Central memory CD8-positive, alpha-beta T cell (primary cell): Measurements from ENCODE around the gene ADAMTS15.

Experiments
- ATAC-seq: fragments of 150-1000 bp; cut with Tn5 transposase; replicated peaks from 2 replicates; pipeline ENCODE4 v1.10.0; 2022; ENCODE audit warnings: mild to moderate bottlenecking, moderate FRiP score, moderate number of reproducible peaks; ENCODE audit not compliant: poor library complexity, severe bottlenecking; ENCODE audit errors: extremely low read depth
- DNase-seq, 2 donors: peaks; one replicate each; pipeline ENCODE4 v3.0.0; 2021; ENCODE audit warnings: low spot score in 2 of 2
- H3K27ac Mint-ChIP-seq: one replicate; pipeline ENCODE4 v1.8.0; 2022; ENCODE audit warnings: low read depth, mild to moderate bottlenecking, moderate library complexity, mixed read lengths
- H3K27me3 Mint-ChIP-seq: one replicate; pipeline ENCODE4 v1.8.0; 2022; ENCODE audit warnings: mixed read lengths
- H3K36me3 Mint-ChIP-seq: one replicate; pipeline ENCODE4 v1.8.0; 2022; ENCODE audit warnings: mild to moderate bottlenecking, moderate library complexity, mixed read lengths; ENCODE audit not compliant: insufficient read depth
- H3K4me1 Mint-ChIP-seq: one replicate; pipeline ENCODE4 v1.8.0; 2022; ENCODE audit warnings: mixed read lengths
- H3K4me3 Mint-ChIP-seq: one replicate; pipeline ENCODE4 v1.8.0; 2022; ENCODE audit warnings: mild to moderate bottlenecking, moderate library complexity, mixed read lengths
- H3K9me3 Mint-ChIP-seq: one replicate; pipeline ENCODE4 v1.8.0; 2022; ENCODE audit warnings: mixed read lengths

Gene ADAMTS15

DNA sequence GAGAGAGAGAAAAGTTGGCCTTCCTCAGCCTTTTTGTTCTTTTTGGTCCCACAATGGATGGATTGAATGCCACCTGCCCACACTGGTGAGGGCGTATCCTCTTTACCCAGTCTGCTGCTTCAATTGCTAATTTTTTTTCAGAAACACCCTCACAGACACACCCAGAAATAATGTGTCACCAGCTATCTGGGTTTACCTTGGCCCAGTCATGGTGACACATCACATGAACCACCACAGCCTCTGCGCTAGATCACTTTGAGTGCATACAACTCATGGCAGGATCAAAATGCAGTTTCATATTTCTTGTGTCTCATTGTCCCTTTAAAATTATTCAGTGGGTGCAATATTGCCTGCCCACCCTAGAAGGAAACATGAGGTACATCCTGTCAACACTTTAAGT, 63.3 kb downstream of the ADAMTS15 start:
- H3K36me3 Mint-ChIP-seq: no peaks in the 10 kb centered on the region
- peaks cover 11% of the 10 kb centered on the region for H3K9me3 Mint-ChIP-seq
- DNase-seq (no peak), ATAC-seq (no peak)
- H3K4me1 Mint-ChIP-seq: no peaks in the 10 kb centered on the region
- H3K27me3 Mint-ChIP-seq: peaks cover 66% of the 10 kb centered on the region
- H3K4me3 Mint-ChIP-seq: no peak overlapping the region
- no peak overlapping the region for H3K27ac Mint-ChIP-seq

DNA sequence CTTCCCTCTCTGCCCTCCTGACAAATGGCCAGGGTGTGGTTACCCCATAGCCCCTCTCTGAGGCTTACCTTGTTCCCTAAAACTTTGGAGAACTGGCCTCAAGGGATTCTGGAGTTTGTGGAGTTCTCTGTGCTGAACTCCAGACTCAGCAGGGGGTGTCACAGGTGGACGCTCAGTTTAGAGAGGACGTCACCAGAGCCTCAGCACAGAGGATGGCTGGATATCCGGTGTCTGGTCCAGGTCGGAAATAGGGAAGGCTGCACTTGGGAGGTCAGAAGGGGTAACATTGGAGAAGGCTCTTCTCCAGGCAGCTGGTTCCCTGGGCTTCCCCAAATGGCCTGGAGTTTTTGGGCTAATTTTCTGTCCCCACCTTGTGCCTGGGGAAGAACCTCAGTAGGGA, 64.2 kb downstream of the ADAMTS15 start:
- Mint-ChIP-seq H3K36me3 (no peaks in the 10 kb centered on the region), H3K4me1 (no peaks in the 10 kb centered on the region), H3K9me3 (peaks cover 7% of the 10 kb centered on the region), H3K27me3 (peaks cover 59% of the 10 kb centered on the region), H3K27ac (no peak overlapping the region), H3K4me3 (no peak overlapping the region)
- DNase-seq: no peak
- no peak for ATAC-seq

DNA sequence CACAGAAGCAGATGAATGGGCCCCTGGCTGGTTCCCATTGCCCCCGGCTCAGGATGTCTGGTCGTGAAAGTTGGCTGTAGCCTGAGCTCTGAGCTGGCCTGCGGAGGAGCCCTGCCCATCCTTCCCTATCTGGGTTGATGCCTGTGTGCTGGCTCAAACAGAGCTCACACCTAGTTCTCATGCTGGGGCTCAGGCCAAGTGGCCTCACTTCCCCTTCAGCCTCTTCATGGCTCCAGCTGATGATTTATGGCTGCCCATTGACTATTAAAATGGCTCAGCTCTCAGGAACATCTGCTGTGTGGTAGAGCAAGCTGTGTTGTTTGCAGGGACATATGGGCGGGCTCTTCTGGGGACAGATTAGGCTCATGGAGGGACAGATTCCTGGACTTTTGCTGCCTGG, 64.7 kb downstream of the ADAMTS15 start:
- Mint-ChIP-seq H3K4me3 (no peak overlapping the region), H3K9me3 (peaks cover 3% of the 10 kb centered on the region), H3K27ac (no peak overlapping the region), H3K27me3 (peaks cover 54% of the 10 kb centered on the region), H3K36me3 (no peaks in the 10 kb centered on the region), H3K4me1 (no peaks in the 10 kb centered on the region)
- DNase-seq (no peak), ATAC-seq (no peak)

DNA sequence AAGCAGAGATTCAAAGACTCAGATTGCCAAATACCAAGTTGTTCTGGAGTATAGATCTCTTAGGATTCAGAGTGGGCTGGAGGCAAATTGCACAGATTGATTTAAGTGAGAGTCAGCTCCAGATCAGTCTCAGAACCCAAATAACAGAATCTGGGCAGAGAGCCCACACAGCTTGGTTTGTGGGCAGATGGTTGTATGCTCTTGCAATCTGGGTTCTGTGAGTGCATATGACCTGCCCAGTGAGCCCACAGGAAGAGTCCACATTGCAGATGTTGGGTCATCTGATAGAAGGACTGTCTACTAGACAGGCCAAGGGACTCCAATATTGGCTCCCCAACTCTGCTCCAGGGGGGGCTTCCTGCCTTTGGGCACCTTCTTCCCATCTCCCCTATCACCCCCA, 65.9 kb downstream of the ADAMTS15 start:
- Mint-ChIP-seq H3K36me3 (no peaks in the 10 kb centered on the region), H3K27ac (no peak overlapping the region), H3K9me3 (no peaks in the 10 kb centered on the region), H3K27me3 (peaks cover 48% of the 10 kb centered on the region), H3K4me1 (no peaks in the 10 kb centered on the region), H3K4me3 (no peak overlapping the region)
- ATAC-seq (no peak), DNase-seq (no peak)

DNA sequence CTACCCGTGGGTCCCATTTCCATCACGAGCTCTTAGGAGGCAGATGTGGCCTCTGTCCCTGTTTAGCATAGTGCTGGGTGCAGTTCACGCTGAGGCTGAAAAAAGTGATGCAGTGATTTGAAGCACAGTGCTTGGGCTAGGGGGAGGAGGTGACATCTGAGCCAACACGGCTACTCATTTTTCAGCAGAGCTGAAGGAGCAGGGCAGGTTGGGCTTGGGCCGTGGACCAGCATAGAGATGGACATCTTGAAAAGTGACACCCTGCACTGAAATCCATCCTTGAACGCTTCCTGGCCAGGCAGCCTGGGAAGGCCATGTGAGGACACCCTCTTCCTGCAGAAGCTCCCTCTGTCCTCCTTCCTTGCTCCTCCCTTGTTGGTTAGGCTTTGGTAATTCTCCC, 66.4 kb downstream of the ADAMTS15 start:
- H3K9me3 Mint-ChIP-seq: no peaks in the 10 kb centered on the region
- ATAC-seq (no peak), DNase-seq (no peak)
- no peaks in the 10 kb centered on the region for H3K4me1 Mint-ChIP-seq
- H3K4me3 Mint-ChIP-seq: no peak overlapping the region
- no peak overlapping the region for H3K27ac Mint-ChIP-seq
- peaks cover 53% of the 10 kb centered on the region for H3K27me3 Mint-ChIP-seq
- no peaks in the 10 kb centered on the region for H3K36me3 Mint-ChIP-seq

DNA sequence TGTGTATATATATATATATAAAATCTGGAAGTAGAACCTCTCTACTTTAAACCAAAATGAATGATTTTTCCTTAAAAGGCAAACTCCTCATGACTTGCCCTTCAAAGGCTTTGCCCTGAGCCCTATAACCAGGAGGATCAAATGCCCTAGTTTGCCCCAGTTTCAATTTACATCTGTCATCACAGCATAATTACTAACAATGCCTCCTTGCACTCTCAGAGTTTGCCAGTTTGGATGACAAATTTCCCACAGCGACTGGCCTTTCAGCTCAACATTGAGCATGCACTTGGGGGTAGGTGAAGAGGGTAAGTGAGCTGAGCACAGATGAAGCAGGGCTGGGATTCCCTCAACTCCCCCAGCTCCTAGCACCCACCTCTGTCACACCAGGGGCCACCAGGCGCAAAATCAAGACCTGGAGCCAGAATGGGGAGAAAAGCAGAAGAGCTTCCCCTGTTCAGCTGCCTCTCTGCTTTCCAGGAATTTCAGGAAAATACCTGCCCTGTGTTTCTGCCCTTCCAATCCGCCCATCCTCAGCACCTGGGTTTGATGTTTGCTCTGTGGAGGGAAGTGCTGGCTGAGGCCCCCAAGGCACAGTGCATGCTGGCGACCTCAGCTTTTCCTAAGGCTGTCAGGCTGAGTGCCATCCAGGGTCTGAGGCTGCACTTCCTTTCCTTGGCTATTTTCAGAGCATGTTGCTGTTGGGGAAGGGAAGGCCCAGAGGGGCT, 67.5 kb downstream of the ADAMTS15 start:
- Mint-ChIP-seq H3K4me1 (no peaks in the 10 kb centered on the region), H3K36me3 (peaks cover 1% of the 10 kb centered on the region), H3K9me3 (no peaks in the 10 kb centered on the region), H3K27ac (no peak overlapping the region), H3K4me3 (no peak overlapping the region), H3K27me3 (peaks cover 55% of the 10 kb centered on the region)
- no peak for ATAC-seq
- DNase-seq: no peak

DNA sequence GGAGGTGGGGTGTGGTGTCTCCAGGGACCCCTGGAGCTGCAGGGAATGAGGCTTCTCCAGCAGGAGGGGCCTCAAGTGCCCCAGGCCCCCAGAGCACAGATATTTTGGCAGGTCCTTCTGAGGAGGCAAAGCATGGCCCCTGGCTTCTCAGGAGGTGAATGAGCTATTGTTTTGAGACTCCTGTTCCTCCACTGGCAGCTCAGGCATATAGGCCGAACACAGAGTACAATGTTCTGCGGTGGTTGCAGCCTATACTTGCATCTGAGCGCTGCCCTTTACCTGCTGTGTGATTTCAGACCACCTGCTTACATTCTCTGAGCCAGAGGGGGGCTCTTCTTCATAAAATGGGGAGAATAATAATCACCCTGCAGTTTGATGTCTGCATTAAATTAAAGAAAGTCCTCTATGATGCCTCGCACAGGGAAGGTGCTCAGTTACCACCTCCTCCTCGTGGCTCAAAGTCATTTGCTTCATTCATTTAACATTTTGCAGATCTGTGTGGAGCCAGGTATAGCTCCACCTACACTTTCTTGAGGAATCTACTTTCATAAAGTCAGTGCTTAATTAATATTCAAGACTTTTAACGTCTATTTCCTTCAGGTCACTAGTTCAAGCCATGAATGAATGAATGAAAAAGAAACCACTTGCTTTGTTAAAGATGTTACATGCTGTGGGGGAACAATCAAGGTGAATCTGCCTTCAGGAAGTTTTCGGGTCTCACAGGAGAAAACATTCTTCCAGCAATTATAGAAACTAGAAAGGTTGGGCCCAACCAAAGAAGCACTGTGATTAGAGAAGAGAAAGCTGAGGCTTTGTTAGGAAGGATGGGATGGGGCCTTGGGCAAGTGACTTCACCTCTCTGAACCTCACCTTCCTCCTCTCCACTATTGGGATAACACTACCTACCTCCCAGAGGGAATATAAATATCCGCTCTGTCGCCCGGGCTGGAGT, 68.4 kb downstream of the ADAMTS15 start:
- no peak for ATAC-seq
- Mint-ChIP-seq H3K4me3 (no peak overlapping the region), H3K27me3 (peaks cover 59% of the 10 kb centered on the region)

DNA sequence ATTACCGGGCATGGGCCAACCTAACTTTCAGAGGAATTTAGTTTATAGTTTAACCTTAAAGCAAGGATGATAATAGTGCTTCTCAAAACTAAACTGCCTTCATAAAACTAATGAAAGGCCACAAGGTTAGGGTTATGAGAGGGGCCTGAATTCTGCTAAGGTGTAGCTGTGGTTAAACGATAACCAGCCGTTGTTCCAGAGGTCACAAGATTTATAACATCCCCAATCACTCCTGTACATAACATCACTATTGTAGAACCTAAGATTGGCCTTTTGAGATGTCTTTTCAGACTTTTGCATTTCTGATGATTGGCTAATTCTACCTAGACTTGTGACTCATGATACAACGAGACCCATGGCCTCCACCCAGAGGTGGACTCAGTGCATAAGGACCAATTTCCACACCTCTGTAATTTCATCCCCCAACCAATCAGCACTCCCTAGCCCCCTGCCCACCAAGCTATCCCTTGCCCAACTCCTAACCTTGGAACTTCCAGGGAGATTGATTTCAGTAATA, 69.8 kb downstream of the ADAMTS15 start:
- Mint-ChIP-seq H3K9me3 (no peaks in the 10 kb centered on the region), H3K27me3 (peaks cover 56% of the 10 kb centered on the region), H3K36me3 (peaks cover 2% of the 10 kb centered on the region), H3K4me1 (no peaks in the 10 kb centered on the region), H3K4me3 (no peak overlapping the region), H3K27ac (no peak overlapping the region)
- no peak for DNase-seq
- no peak for ATAC-seq

More for the DNA sequence above, 68.4 kb downstream of the ADAMTS15 start:
- no peak for DNase-seq
- Mint-ChIP-seq H3K9me3 (no peaks in the 10 kb centered on the region), H3K4me1 (no peaks in the 10 kb centered on the region), H3K27ac (no peak overlapping the region), H3K36me3 (peaks cover 2% of the 10 kb centered on the region)

DNA sequence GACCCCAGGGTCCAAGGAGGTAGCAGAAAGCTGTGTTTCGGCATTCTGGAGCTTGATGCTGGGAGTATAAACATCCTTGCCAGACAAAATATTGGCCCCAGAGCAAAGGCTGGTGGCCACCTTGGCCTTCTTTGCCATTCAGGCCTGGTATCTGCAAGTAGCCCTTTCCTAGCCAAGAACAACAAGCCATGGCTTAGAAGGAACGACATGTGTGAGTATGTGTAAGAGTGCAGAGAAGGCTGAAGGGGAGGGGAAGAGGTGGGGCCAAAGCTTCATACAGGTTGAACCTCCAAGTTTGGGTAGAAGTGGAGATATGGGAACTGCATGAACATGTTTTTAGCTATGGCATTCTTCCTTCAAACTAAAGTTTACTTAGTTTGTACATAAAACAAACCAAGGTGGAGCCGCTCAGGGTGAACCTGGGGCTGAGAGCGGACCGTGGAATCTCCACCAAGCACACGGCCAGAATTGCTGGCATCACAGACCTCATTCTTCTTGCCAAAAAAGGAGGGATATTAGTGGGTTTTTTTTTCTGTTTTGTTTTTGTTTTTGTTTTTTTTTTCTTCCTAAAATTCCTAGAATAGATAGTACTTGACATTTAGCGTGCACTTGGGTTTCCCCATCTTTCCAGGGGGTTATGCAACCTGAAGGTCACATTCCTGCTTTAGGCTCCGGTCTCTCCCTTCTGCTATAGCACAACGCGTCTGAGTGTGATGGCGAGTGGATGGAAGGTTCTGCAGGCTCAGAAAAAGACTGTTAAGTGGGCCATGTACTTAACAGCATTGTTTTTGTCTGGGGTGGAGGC, 70.9 kb downstream of the ADAMTS15 start:
- peaks cover 57% of the 10 kb centered on the region for H3K27me3 Mint-ChIP-seq
- DNase-seq: no peak

DNA sequence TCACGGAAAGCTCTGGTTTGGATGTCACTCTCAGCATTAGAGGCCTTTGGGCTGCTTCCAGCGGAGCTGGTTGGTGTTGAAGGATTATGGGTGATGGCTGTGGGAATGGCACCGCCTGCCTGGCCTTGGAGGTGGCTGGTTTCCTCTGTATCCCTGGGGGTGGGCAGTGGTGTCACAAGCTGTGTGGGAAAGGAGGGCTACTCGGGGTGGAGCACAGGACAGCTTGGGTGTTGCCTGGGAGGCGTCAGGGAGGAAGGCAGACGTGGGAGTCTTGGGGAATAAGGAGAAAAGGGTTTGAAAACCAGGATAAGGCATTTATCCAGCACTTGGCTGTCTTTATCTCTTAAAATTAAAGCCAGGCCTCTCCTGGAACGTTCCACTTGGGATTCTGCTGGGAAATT, 71.8 kb downstream of the ADAMTS15 start:
- Mint-ChIP-seq H3K4me3 (no peak overlapping the region), H3K27me3 (peaks cover 57% of the 10 kb centered on the region), H3K27ac (no peak overlapping the region), H3K4me1 (no peaks in the 10 kb centered on the region), H3K9me3 (no peaks in the 10 kb centered on the region), H3K36me3 (peaks cover 2% of the 10 kb centered on the region)
- DNase-seq (no peak), ATAC-seq (no peak)

More for the DNA sequence above, 70.9 kb downstream of the ADAMTS15 start:
- H3K36me3 Mint-ChIP-seq: peaks cover 2% of the 10 kb centered on the region
- H3K9me3 Mint-ChIP-seq: no peaks in the 10 kb centered on the region
- H3K27ac Mint-ChIP-seq: no peak overlapping the region
- ATAC-seq: no peak
- no peak overlapping the region for H3K4me3 Mint-ChIP-seq
- H3K4me1 Mint-ChIP-seq: no peaks in the 10 kb centered on the region

DNA sequence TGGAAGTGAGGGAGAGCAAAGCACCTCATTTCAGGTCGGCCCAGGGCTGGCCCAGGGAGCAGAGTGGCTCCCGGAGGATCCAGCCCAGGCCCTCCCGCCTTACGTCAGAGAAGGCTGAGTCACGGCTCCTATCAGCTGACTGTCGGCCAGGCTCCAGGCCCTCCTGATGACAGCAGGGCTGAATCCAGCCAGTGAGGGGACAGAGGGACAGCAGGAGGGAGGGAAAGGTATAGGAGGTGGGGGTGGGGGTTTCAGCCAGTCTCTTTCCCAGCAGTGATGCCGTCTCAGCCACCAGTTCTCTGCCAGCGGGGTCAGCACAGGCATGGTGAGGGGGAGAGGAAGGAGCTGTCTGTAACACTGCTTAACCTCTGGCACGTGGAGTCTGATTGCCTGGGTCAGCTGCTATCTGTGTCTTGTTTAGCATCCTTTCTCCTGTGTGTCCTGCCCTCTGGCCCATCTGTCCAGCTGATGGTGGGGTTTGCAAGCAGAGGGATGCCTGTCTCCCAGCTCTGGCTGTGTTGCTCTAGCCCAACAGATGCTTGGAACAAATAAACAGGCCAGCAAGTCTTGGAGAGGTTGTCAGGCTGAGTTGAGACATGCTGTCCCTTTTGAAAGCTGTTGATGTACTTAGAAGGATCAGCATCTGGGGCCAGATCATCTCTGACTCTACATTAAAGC, 74.0 kb downstream of the ADAMTS15 start:
- Mint-ChIP-seq H3K4me1 (no peaks in the 10 kb centered on the region), H3K27me3 (peaks cover 69% of the 10 kb centered on the region), H3K9me3 (no peaks in the 10 kb centered on the region), H3K27ac (no peak overlapping the region), H3K36me3 (peaks cover 2% of the 10 kb centered on the region), H3K4me3 (no peak overlapping the region)
- no peak for DNase-seq
- no peak for ATAC-seq

DNA sequence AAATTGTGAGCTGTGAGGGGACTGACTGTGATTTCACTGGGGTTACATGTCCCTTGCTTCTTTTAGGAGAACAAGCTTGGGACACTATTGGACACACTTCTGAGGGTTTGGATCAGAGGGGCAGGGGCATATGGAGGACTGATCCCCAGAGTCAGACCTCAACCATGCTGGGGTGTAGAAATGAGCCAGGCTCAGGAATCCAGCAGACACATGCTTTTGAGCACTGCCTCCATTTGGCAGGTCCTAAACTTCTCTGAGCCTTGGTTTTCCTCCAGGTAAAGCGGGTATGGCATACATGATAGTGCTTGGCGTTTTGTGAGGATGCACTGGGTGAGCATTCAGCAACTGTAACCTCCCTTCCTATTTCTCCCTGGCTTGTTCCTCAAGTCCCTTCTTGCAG, 74.7 kb downstream of the ADAMTS15 start:
- ATAC-seq (no peak), DNase-seq (no peak)
- Mint-ChIP-seq H3K4me3 (no peak overlapping the region), H3K27ac (no peak overlapping the region), H3K36me3 (peaks cover 2% of the 10 kb centered on the region), H3K4me1 (no peaks in the 10 kb centered on the region), H3K9me3 (no peaks in the 10 kb centered on the region), H3K27me3 (peaks cover 75% of the 10 kb centered on the region)
